Endodermal cell (in vitro differentiated cells): ENCODE results near the gene SAMD11. TPM values are rescaled to one million over a fixed set of nuclear protein-coding genes. Genes with fewer than 3 reads are reported as not detected.

Experiments
- DNase-seq: peaks from one replicate; pipeline ENCODE4 v3.0.0-alpha.2; 2017
- H3K27ac ChIP-seq: 2 replicates; pipeline ENCODE4 v1.5.1; 2013; ENCODE audit warnings: mild to moderate bottlenecking, low read depth, low read length, moderate library complexity
- H3K27me3 ChIP-seq: 2 replicates; pipeline ENCODE4 v1.6.1; 2013; ENCODE audit warnings: mild to moderate bottlenecking, low read length, moderate library complexity; ENCODE audit not compliant: insufficient read depth, control insufficient read depth, poor library complexity, severe bottlenecking
- H3K36me3 ChIP-seq: 2 replicates; pipeline ENCODE4 v1.7.0; 2013; ENCODE audit warnings: mild to moderate bottlenecking, low read length, moderate library complexity; ENCODE audit not compliant: control insufficient read depth, insufficient read depth
- H3K4me1 ChIP-seq: one replicate; pipeline ENCODE4 v1.7.0; 2013; ENCODE audit warnings: low read length; ENCODE audit not compliant: control insufficient read depth, insufficient read depth
- H3K4me3 ChIP-seq: 2 replicates; pipeline ENCODE4 v1.5.1; 2013; ENCODE audit warnings: mild to moderate bottlenecking, low read length, moderate library complexity
- H3K9ac ChIP-seq: 2 replicates; pipeline ENCODE4 v1.6.1; 2013; ENCODE audit warnings: mild to moderate bottlenecking, low read length, moderate library complexity; ENCODE audit not compliant: poor library complexity, severe bottlenecking; ENCODE audit errors: extremely low read depth
- H3K9me3 ChIP-seq: 2 replicates; pipeline ENCODE4 v1.6.1; 2013; ENCODE audit warnings: mild to moderate bottlenecking, low read length, moderate library complexity; ENCODE audit not compliant: control insufficient read depth
- H3K27ac Mint-ChIP-seq: 2 replicates; pipeline ENCODE4 v1.8.0; 2020; ENCODE audit warnings: mixed read lengths
- H3K27me3 Mint-ChIP-seq: 2 replicates; pipeline ENCODE4 v1.8.0; 2021; ENCODE audit warnings: mild to moderate bottlenecking, mixed read lengths; ENCODE audit not compliant: insufficient read depth
- H3K36me3 Mint-ChIP-seq: 2 replicates; pipeline ENCODE4 v1.8.0; 2020; ENCODE audit warnings: low read depth, mixed read lengths
- H3K4me1 Mint-ChIP-seq: 2 replicates; pipeline ENCODE4 v1.8.0; 2020; ENCODE audit warnings: mixed read lengths
- H3K4me3 Mint-ChIP-seq: 2 replicates; pipeline ENCODE4 v1.8.0; 2020; ENCODE audit warnings: mild to moderate bottlenecking, moderate library complexity, mixed read lengths
- H3K9me3 Mint-ChIP-seq: 2 replicates; pipeline ENCODE4 v1.8.0; 2020; ENCODE audit warnings: mild to moderate bottlenecking, mixed read lengths
- CTCF ChIP-seq: fragments of 200-600 bp; sonication (generic); conservative IDR thresholded peaks from 2 replicates; pipeline ENCODE4 v1.5.0; 2021; ENCODE audit warnings: antibody characterized with exemption, mild to moderate bottlenecking
- WGBS, 2 experiments: methylation state at CpG; one replicate each; pipeline versions ENCODE4 v1.1.5 to v1.1.7; 2013; ENCODE audit warnings: missing lambda C conversion rate in 2 of 2, mixed read lengths in 1 of 2; ENCODE audit not compliant: insufficient coverage in 1 of 2, insufficient read length in 1 of 2; 5-methylcytosine and 5-hydroxymethylcytosine counted together
- total RNA-seq, 2 donors: library from RNA; stranded (reverse); fragmentation: NEBNext Ultra II Directional in 1 of 2; extraction: Animal tissue kit (Norgen Biotek cat#: 25700) in 1 of 2; gene quantifications; 2 replicates in 1 of 2; 3 replicates in 1 of 2; pipeline ENCODE4 v1.2.1, GENCODE V29; 2021

Gene SAMD11
- total RNA-seq, 2 donors from 2014 or later, result 152 to 156 TPM

- H3K4me1 Mint-ChIP-seq, result no peaks in the 10 kb centered on the region
- H3K27me3 Mint-ChIP-seq, result peaks cover 32% of the 10 kb centered on the region
- H3K27ac Mint-ChIP-seq, result no peak overlapping the region
- 87 to 89% methylated on average over 19 to 28 of the region's 28 CpGs for WGBS, 2 experiments
- no peak overlapping the region for H3K9ac ChIP-seq
- DNase-seq, result no peak
- H3K27me3 ChIP-seq, result peaks cover 37% of the 10 kb centered on the region
- H3K4me1 ChIP-seq, result no peaks in the 10 kb centered on the region
- H3K4me3 ChIP-seq, result no peak overlapping the region
- peaks cover 3% of the 10 kb centered on the region for H3K36me3 Mint-ChIP-seq
- peaks cover 5% of the 10 kb centered on the region for H3K9me3 Mint-ChIP-seq
- no peak overlapping the region for H3K27ac ChIP-seq
- no peak for TF ChIP-seq CTCF
- H3K9me3 ChIP-seq, result no peaks in the 10 kb centered on the region
- no peak overlapping the region for H3K4me3 Mint-ChIP-seq
- no peaks in the 10 kb centered on the region for H3K36me3 ChIP-seq
Observed at GRCh38 chr1:973459-974292, 50.0 kb downstream of the SAMD11 start.

GRCh38 chr1:974293-974640, 50.5 kb downstream of the SAMD11 start:
- no peak overlapping the region for H3K9ac ChIP-seq
- Mint-ChIP-seq H3K4me1 (no peaks in the 10 kb centered on the region), H3K27ac (no peak overlapping the region), H3K27me3 (peaks cover 26% of the 10 kb centered on the region), H3K36me3 (peaks cover 3% of the 10 kb centered on the region), H3K4me3 (no peak overlapping the region), H3K9me3 (peaks cover 5% of the 10 kb centered on the region)
- WGBS, 2 experiments, result 83 to 96% methylated on average over 1 to 11 of the region's 11 CpGs
- no peaks in the 10 kb centered on the region for H3K4me1 ChIP-seq
- no peaks in the 10 kb centered on the region for H3K9me3 ChIP-seq
- H3K27ac ChIP-seq, result no peak overlapping the region
- H3K27me3 ChIP-seq, result peaks cover 31% of the 10 kb centered on the region
- no peak for DNase-seq
- no peak for TF ChIP-seq CTCF
- H3K36me3 ChIP-seq, result no peaks in the 10 kb centered on the region
- H3K4me3 ChIP-seq, result no peak overlapping the region

GRCh38 chr1:974687-975328, 51.1 kb downstream of the SAMD11 start:
- no peak for TF ChIP-seq CTCF
- no peak overlapping the region for H3K27ac ChIP-seq
- Mint-ChIP-seq H3K4me3 (no peak overlapping the region), H3K27ac (no peak overlapping the region), H3K4me1 (no peaks in the 10 kb centered on the region), H3K27me3 (peaks cover 21% of the 10 kb centered on the region), H3K36me3 (peaks cover 3% of the 10 kb centered on the region), H3K9me3 (peaks cover 5% of the 10 kb centered on the region)
- H3K9ac ChIP-seq, result no peak overlapping the region
- DNase-seq, result no peak
- WGBS, 2 experiments, result 91 to 92% methylated on average over 10 to 17 of the region's 17 CpGs
- peaks cover 25% of the 10 kb centered on the region for H3K27me3 ChIP-seq
- H3K4me1 ChIP-seq, result no peaks in the 10 kb centered on the region
- no peak overlapping the region for H3K4me3 ChIP-seq
- H3K9me3 ChIP-seq, result no peaks in the 10 kb centered on the region
- no peaks in the 10 kb centered on the region for H3K36me3 ChIP-seq
